ENCODE measurements around the gene EVI5. TPM values are rescaled to one million over a fixed set of nuclear protein-coding genes. Genes with fewer than 3 reads are reported as not detected.
"Not testable (repeated sequence)": the region's sequence is repeated elsewhere in the genome, so short reads cannot be mapped to it uniquely, and the experiment has no call there.

The EVI5 gene
- total RNA-seq, 1 experiment from 2014 or later: 11.4 TPM

- TF ChIP-seq AFF4 (CRISPR knock-in tag; IDR thresholded peaks at IDR 0.05; ENCODE audit: borderline replicate concordance): no peak
Measured at GRCh38 chr1:92536211-92536979, 248.5 kb downstream of the EVI5 start (continued).

- DNase-seq (ENCODE audit: low spot score); H3K9me3 Mint-ChIP-seq; H3K4me3 Mint-ChIP-seq; CTCF ChIA-PET; H3K27ac Mint-ChIP-seq; H3K36me3 Mint-ChIP-seq; H3K27me3 Mint-ChIP-seq (ENCODE audit: low read depth); POLR2A ChIA-PET; H3K4me1 Mint-ChIP-seq; ATAC-seq: not testable (repeated sequence)
Measured at GRCh38 chr1:92532371-92532770, 252.5 kb downstream of the EVI5 start.

- H3K27ac Mint-ChIP-seq; H3K4me3 Mint-ChIP-seq; DNase-seq (ENCODE audit: low spot score); H3K36me3 Mint-ChIP-seq; POLR2A ChIA-PET; H3K9me3 Mint-ChIP-seq; CTCF ChIA-PET; H3K27me3 Mint-ChIP-seq (ENCODE audit: low read depth); ATAC-seq; H3K4me1 Mint-ChIP-seq: not testable (repeated sequence)
Measured at GRCh38 chr1:92531939-92532338, 253.0 kb downstream of the EVI5 start.

- Mint-ChIP-seq H3K36me3 (no peaks in the 10 kb centered on the region), H3K27me3 (ENCODE audit: low read depth) (no peaks in the 10 kb centered on the region), H3K4me1 (no peaks in the 10 kb centered on the region), H3K27ac (no peak overlapping the region), H3K9me3 (no peaks in the 10 kb centered on the region), H3K4me3 (no peak overlapping the region)
- POLR2A ChIA-PET: no interaction called here
- CTCF ChIA-PET: no interaction called here
- DNase-seq (ENCODE audit: low spot score) (no peak), ATAC-seq (no peak)
- no peak for TF ChIP-seq TP53 (CRISPR knock-in tag; IDR thresholded peaks at IDR 0.05)
- no peak for TF ChIP-seq HMGXB4 (CRISPR knock-in tag; IDR thresholded peaks at IDR 0.05)
- TF ChIP-seq PRDM15 (CRISPR knock-in tag; IDR thresholded peaks at IDR 0.05): no peak
- no peak for TF ChIP-seq TEAD4 (CRISPR knock-in tag; IDR thresholded peaks at IDR 0.05)
- no peak for TF ChIP-seq ZBTB43 (CRISPR knock-in tag; IDR thresholded peaks at IDR 0.05)
- TF ChIP-seq NR2C2 (CRISPR knock-in tag; IDR thresholded peaks at IDR 0.05): no peak
- no peak for TF ChIP-seq CBFB (CRISPR knock-in tag; IDR thresholded peaks at IDR 0.05; ENCODE audit: low read depth)
- no peak for TF ChIP-seq E2F1 (CRISPR knock-in tag; IDR thresholded peaks at IDR 0.05)
- TF ChIP-seq NFE2L1 (CRISPR knock-in tag; IDR thresholded peaks at IDR 0.05): no peak
- TF ChIP-seq ZMAT4 (CRISPR knock-in tag; IDR thresholded peaks at IDR 0.05): no peak
Measured at GRCh38 chr1:92527670-92528069, 257.2 kb downstream of the EVI5 start.

- H3K4me3 Mint-ChIP-seq; H3K4me1 Mint-ChIP-seq; H3K27ac Mint-ChIP-seq; ATAC-seq; POLR2A ChIA-PET; CTCF ChIA-PET; H3K9me3 Mint-ChIP-seq; H3K36me3 Mint-ChIP-seq; H3K27me3 Mint-ChIP-seq (ENCODE audit: low read depth); DNase-seq (ENCODE audit: low spot score): not testable (repeated sequence)
Measured at GRCh38 chr1:92524944-92525590, 259.8 kb downstream of the EVI5 start.
